Pancreas (tissue), 10 donors: ENCODE measurements around the gene SRD5A3. TPM values are rescaled to one million over a fixed set of nuclear protein-coding genes. Genes with fewer than 3 reads are reported as not detected.

Source experiments
- ATAC-seq, 4 donors: fragments of 200-7000 bp; cut with Tn5 transposase; one replicate each; pipeline versions ENCODE4 v1.8.0 to v1.9.1; 2020; ENCODE audit warnings: mild to moderate bottlenecking in 4 of 4, moderate library complexity in 4 of 4
- DNase-seq, 6 donors: peaks; one replicate each; pipeline ENCODE4 v3.0.0-alpha.2; 2020
- FAIRE-seq: peaks from 2 replicates; lab custom pipeline; 2012; peaks lifted over from hg19 to GRCh38; lab: Jason Lieb, UNC
- H3K27ac ChIP-seq, 4 donors: fragments of 200-600 bp; sonication (generic); 1 replicate in 3 of 4; 2 replicates in 1 of 4; pipeline versions ENCODE4 v1.5.0 to v1.8.0; 2020
- H3K27me3 ChIP-seq, 4 donors: fragments of 200-600 bp; one replicate each; pipeline ENCODE4 v1.8.0; 2021
- H3K36me3 ChIP-seq, 3 donors: fragments of 200-600 bp; sonication (generic) in 1 of 3; one replicate each; pipeline versions ENCODE4 v1.5.0 to v1.8.0; 2020 to 2021
- H3K4me1 ChIP-seq, 3 donors: fragments of 200-600 bp; one replicate each; pipeline ENCODE4 v1.8.0; 2021
- H3K4me3 ChIP-seq, 4 donors: fragments of 200-600 bp; sonication (generic) in 2 of 4; one replicate each; pipeline versions ENCODE4 v1.5.0 to v1.8.0; 2020 to 2021
- H3K9me3 ChIP-seq, 4 donors: fragments of 200-600 bp; one replicate each; pipeline ENCODE4 v1.8.0; 2021
- WGBS, 2 donors: extraction: QIAGEN DNeasy Blood & Tissue Kit; methylation state at CpG; one replicate each; pipeline ENCODE4 v1.1.7; 2013; 5-methylcytosine and 5-hydroxymethylcytosine counted together
- intact Hi-C, 3 donors: fragments of 100-400 bp; cut with DNase I; formaldehyde crosslinking; loops; one replicate each; pipeline versions ENCODE4 v1.11.1 to v1.14.2; 2022
- polyA plus RNA-seq, 2 donors: library from polyadenylated mRNA; stranded (reverse); fragments of 200-250 nt; gene quantifications; one replicate each; pipeline ENCODE4 v1.2.3, GENCODE V29; 2013
- total RNA-seq, 6 donors: library from RNA; stranded (reverse); fragmentation: NEBNext Ultra II Directional in 4 of 6; extraction: Animal tissue kit (Norgen Biotek cat#: 25700) in 4 of 6; gene quantifications; one replicate each; pipeline versions ENCODE4 v1.2.1 to v1.2.4, GENCODE V29; 2021 to 2023
- TF ChIP-seq, protein P1 (sequence below), 4 donors: fragments of 200-600 bp; sonication (generic) in 3 of 4; IDR thresholded peaks; one replicate each; pipeline versions ENCODE4 v1.5.0 to v1.8.0; 2021; ENCODE audit warnings: antibody characterized with exemption in 4 of 4
- donor health status: healthy with polysubstance abuse.
- donor health status: DM: no; HTN: no; CAD: no; lungs with moderate emphysema.
- donor health status: DM: no; HTN: no; CAD: no.
- donor health status: control.
- donor health status: control.
- donor health status: Bipolar disorder and iron deficiency.
- donor health status: DM: yes; HTN: yes; CAD: no.
- donor health status: DM: no; HTN: no; CAD: no.
- donor health status: DM: no; HTN: no; CAD: no.
- donor health status: DM: yes; HTN: yes; CAD: no.

The SRD5A3 gene
- total and polyA plus RNA-seq, 8 donors: 7.1 to 14.3 (median 10.0) TPM

DNA sequence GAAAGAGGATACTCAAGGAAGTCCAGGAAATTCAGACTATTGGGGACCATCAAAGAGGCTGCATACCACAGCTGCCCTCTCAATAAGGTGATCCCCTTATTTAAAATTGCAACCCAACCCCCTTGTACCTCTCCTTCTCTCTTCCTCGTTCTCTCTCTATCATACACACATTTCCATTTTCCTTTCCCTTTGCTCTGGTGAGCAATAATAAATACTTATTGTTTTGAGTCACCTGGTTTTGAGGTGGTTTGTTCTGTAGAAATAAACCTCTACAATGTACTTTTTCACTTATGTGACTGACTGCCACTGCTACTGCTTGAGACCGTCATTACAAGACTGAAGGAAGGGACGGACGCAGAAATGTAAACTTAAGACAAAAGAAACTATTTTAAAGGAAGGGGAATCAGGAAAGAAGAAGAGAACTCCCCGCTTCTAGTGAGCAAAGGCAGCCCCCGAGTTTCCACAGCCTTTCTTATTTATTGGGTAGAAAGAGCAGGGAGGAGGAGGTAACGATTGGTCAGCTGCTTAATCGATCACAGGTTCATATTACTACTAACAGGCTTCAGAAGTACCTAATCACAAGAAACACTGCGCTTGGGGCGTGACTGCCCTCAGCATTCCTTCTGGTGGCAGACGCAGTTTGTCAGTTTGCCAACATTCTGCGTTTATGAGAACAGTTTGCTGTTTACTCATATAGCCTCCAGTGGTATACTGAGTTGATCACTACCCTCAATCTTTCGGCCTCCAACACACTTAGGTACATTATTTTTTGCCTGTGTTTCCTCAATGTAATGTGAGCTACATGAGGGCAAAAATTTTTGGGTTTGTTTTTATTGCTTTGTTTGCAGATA is 32.8 kb downstream of the SRD5A3 start:
- FAIRE-seq (no peak), DNase-seq (peak in 4 of 6 donors; percentile 40 to 54 (median 44)), ATAC-seq (peak; percentile 24 to 68 (median 50))
- Histone ChIP-seq H3K27ac (no peak overlapping the region), H3K9me3 (no peaks in the 10 kb centered on the region), H3K36me3 (no peaks in the 10 kb centered on the region), H3K27me3 (no peaks in the 10 kb centered on the region), H3K4me3 (peak overlapping the region in 1 of 4 donors; percentile 26), H3K4me1 (peaks cover 0 to 3% (median 0%) of the 10 kb centered on the region in 3 donors)
- intact Hi-C loops: no loop called here
- WGBS, 2 donors: 32 to 37% methylated on average over 13 of the region's 13 CpGs
- TF ChIP-seq, protein P1, sequence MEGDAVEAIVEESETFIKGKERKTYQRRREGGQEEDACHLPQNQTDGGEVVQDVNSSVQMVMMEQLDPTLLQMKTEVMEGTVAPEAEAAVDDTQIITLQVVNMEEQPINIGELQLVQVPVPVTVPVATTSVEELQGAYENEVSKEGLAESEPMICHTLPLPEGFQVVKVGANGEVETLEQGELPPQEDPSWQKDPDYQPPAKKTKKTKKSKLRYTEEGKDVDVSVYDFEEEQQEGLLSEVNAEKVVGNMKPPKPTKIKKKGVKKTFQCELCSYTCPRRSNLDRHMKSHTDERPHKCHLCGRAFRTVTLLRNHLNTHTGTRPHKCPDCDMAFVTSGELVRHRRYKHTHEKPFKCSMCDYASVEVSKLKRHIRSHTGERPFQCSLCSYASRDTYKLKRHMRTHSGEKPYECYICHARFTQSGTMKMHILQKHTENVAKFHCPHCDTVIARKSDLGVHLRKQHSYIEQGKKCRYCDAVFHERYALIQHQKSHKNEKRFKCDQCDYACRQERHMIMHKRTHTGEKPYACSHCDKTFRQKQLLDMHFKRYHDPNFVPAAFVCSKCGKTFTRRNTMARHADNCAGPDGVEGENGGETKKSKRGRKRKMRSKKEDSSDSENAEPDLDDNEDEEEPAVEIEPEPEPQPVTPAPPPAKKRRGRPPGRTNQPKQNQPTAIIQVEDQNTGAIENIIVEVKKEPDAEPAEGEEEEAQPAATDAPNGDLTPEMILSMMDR (IDR thresholded peaks at IDR 0.05): no peak

DNA sequence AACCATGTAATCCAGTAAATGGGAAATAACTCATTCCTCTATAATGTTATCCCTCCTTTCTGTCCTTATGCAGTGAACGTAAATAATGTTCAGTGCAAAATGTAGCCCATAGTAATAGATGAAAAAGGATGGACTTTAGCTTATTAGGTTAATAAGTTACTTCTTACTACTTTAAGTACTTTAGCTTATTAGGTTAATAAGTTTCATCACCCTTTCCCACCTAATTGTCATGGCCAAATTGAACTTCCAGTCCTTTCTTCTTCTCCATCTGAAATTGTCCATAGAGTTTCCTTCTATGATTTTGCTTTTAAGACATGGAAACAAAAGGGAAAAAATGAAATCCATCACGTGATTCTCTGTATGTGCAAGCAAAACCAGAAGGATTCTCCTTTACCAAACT is 34.5 kb downstream of the SRD5A3 start:
- H3K36me3 ChIP-seq: no peaks in the 10 kb centered on the region

DNA sequence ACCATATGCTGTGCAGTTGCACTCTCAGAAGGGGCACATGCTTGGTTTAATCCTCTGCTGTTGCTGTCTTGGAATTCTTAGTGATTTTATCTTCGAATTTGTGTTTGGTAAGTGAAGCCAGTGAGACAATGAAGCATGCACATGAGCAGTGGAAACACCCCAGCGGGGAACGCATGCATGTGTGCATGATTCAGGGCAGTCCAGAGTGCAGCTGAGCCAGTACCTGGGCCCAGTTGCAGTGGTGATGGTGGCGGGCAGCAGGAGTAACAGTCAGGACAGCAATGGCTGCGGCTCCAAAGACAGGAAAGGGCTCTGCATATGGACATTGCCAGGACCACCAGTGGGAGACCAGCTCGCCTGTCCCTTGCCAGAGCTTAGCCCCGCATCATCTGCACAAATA is 35.5 kb downstream of the SRD5A3 start:
- TF ChIP-seq, protein P1 (IDR thresholded peaks at IDR 0.05): no peak
- FAIRE-seq (no peak), DNase-seq (no peak), ATAC-seq (no peak)
- Histone ChIP-seq H3K4me1 (peaks cover 10 to 15% (median 13%) of the 10 kb centered on the region in 3 donors), H3K27ac (no peak overlapping the region), H3K36me3 (no peaks in the 10 kb centered on the region), H3K9me3 (no peaks in the 10 kb centered on the region), H3K4me3 (no peak overlapping the region), H3K27me3 (no peaks in the 10 kb centered on the region)
- 91 to 92% methylated on average over 7 of the region's 7 CpGs for WGBS, 2 donors
- intact Hi-C loops: no loop called here

More for the DNA sequence above, 34.5 kb downstream of the SRD5A3 start:
- H3K9me3 ChIP-seq: no peaks in the 10 kb centered on the region
- no peak overlapping the region for H3K27ac ChIP-seq
- DNase-seq: no peak
- peaks cover 7 to 8% (median 7%) of the 10 kb centered on the region in 3 donors for H3K4me1 ChIP-seq
- no peaks in the 10 kb centered on the region for H3K27me3 ChIP-seq
- ATAC-seq: no peak
- FAIRE-seq: no peak
- 83 to 91% methylated on average over 2 of the region's 2 CpGs for WGBS, 2 donors
- TF ChIP-seq, protein P1 (IDR thresholded peaks at IDR 0.05): no peak
- intact Hi-C loops: no loop called here
- no peak overlapping the region for H3K4me3 ChIP-seq

DNA sequence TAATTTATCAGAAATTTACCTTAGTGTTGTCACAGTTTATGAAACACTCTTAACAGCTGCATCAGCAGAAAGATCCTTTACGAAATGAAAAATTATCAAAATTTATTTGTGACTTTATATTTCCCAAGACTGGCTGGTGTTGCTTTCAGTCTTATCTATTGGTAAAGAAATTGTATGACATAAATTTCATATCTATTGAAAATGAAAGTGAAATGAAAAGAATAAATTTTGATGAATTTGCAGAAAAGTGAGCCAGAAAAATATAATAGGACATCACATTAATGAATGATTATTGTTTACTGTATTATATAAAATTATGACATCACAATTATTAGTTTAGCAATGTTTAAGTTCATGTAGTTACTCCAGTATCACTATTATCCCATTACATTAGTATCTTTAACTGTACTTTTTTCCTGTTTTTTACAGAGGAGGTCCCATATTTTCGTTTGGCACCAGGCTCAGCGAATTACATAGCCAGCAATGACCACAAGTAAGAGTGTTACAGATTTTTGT is 36.5 kb downstream of the SRD5A3 start:
- H3K4me1 ChIP-seq: peaks cover 10 to 20% (median 16%) of the 10 kb centered on the region in 3 donors
- WGBS, 2 donors: 80 to 88% methylated on average over 3 of the region's 3 CpGs
- ATAC-seq: no peak
- H3K27ac ChIP-seq: no peak overlapping the region
- H3K9me3 ChIP-seq: no peaks in the 10 kb centered on the region
- TF ChIP-seq, protein P1 (IDR thresholded peaks at IDR 0.05): no peak
- no peak overlapping the region for H3K4me3 ChIP-seq
- no peaks in the 10 kb centered on the region for H3K36me3 ChIP-seq
- DNase-seq: no peak
- no peak for FAIRE-seq
- intact Hi-C loops: no loop called here
- H3K27me3 ChIP-seq: no peaks in the 10 kb centered on the region
